Fibroblast of lung (primary cell): ENCODE results near the gene LAPTM5.

Experiments
- CTCF ChIP-seq, 2 donors: IDR thresholded peaks in 1 of 2; conservative IDR thresholded peaks in 1 of 2; 1 replicate in 1 of 2; 2 replicates in 1 of 2; pipeline ENCODE4 v1.5.1; 2011 to 2012; ENCODE audit warnings: low read length in 2 of 2, control low read depth in 1 of 2, inconsistent platforms in 1 of 2, low read depth in 1 of 2, mild to moderate bottlenecking in 1 of 2
- EZH2 ChIP-seq: IDR thresholded peaks from 2 replicates; pipeline ENCODE4 v1.5.1; 2012; ENCODE audit warnings: low read length, control low read depth, mild to moderate bottlenecking; ENCODE audit errors: missing control alignments

GRCh38 chr1:30778979-30779293 lies 21.4 kb upstream of the LAPTM5 start:
- no peak for TF ChIP-seq CTCF (conservative IDR thresholded peaks at IDR 0.05 in 1 of 2, IDR thresholded peaks at IDR 0.05 in 1 of 2; ENCODE audit: low read depth in 1 of 2, low read length in 2 of 2)
- no peak for TF ChIP-seq EZH2
